PC-9 (cell line): ENCODE results near the gene PGBD4. TPM values are rescaled to one million over a fixed set of nuclear protein-coding genes. Genes with fewer than 3 reads are reported as not detected.

ENCODE experiments used
- BruUV-seq: library from RNA; stranded (reverse); fragments of 400-500 nt; replicated peaks from 2 replicates; lab custom pipeline; 2021; lab: Mats Ljungman, UMichigan
- CTCF ChIA-PET: fragments of 300-600 bp; sonication (Branson Sonifier 250); formaldehyde crosslinking; loops from one replicate; lab custom pipeline; 2022; ENCODE audit warnings: antibody characterized with exemption; lab: Charles Lee
- POLR2A ChIA-PET: fragments of 300-600 bp; sonication (Branson Sonifier 250); formaldehyde crosslinking; loops from one replicate; lab custom pipeline; 2022; ENCODE audit warnings: antibody characterized with exemption; ENCODE audit not compliant: unreplicated experiment; lab: Charles Lee
- DNase-seq, 2 experiments: peaks; one replicate each; pipeline versions ENCODE4 v3.0.0 to v3.0.0-alpha.2; 2015 to 2022; ENCODE audit warnings: mixed read lengths in 1 of 2
- H2AFZ ChIP-seq: fragments of 200-600 bp; sonication (generic); 2 replicates; pipeline ENCODE4 v1.8.1; 2017; ENCODE audit warnings: antibody characterized with exemption
- H3F3A ChIP-seq: fragments of 200-600 bp; sonication (generic); 2 replicates; pipeline ENCODE4 v1.8.1; 2017; ENCODE audit warnings: antibody characterized with exemption, mild to moderate bottlenecking, low read depth; ENCODE audit not compliant: insufficient read depth
- H3K27ac ChIP-seq: fragments of 200-600 bp; sonication (generic); 2 replicates; pipeline ENCODE4 v1.6.1; 2016; ENCODE audit warnings: mixed run types
- H3K27me3 ChIP-seq: fragments of 200-600 bp; sonication (generic); 2 replicates; pipeline ENCODE4 v1.6.1; 2016; ENCODE audit warnings: low read depth, mixed run types; ENCODE audit not compliant: insufficient read depth
- H3K36me3 ChIP-seq: fragments of 200-600 bp; sonication (generic); 2 replicates; pipeline ENCODE4 v1.6.1; 2016; ENCODE audit warnings: low read depth, mixed run types
- H3K4me1 ChIP-seq: fragments of 200-600 bp; sonication (generic); replicated peaks from 2 replicates; pipeline ENCODE4 v1.6.1; 2016; ENCODE audit warnings: mixed run types; ENCODE audit not compliant: insufficient read depth
- H3K4me2 ChIP-seq: fragments of 200-600 bp; sonication (generic); 2 replicates; pipeline ENCODE4 v1.6.1; 2017; ENCODE audit warnings: mixed run types
- H3K4me3 ChIP-seq: fragments of 200-600 bp; sonication (generic); 2 replicates; pipeline ENCODE4 v1.6.1; 2016; ENCODE audit warnings: mixed run types
- H3K79me2 ChIP-seq: fragments of 200-600 bp; sonication (generic); 2 replicates; pipeline ENCODE4 v1.6.1; 2017; ENCODE audit warnings: low read depth, mixed run types
- H3K9me2 ChIP-seq: fragments of 200-600 bp; sonication (generic); 2 replicates; pipeline ENCODE4 v1.8.1; 2017; ENCODE audit warnings: mild to moderate bottlenecking; ENCODE audit not compliant: insufficient read depth
- H3K9me3 ChIP-seq: fragments of 200-600 bp; sonication (generic); 2 replicates; pipeline ENCODE4 v1.8.1; 2016; ENCODE audit warnings: low read depth; ENCODE audit not compliant: insufficient read depth
- H4K20me1 ChIP-seq: fragments of 200-600 bp; sonication (generic); 2 replicates; pipeline ENCODE4 v1.8.1; 2017; ENCODE audit not compliant: insufficient read depth
- CTCF ChIP-seq: fragments of 200-600 bp; sonication (generic); conservative IDR thresholded peaks from 2 replicates; pipeline ENCODE4 v1.6.1; 2017; ENCODE audit warnings: mixed run types, antibody characterized with exemption, mild to moderate bottlenecking, moderate library complexity
- EZH2 ChIP-seq: fragments of 200-600 bp; sonication (generic); IDR thresholded peaks from 2 replicates; pipeline ENCODE4 v1.8.0; 2017; ENCODE audit warnings: antibody characterized with exemption, low read depth
- intact Hi-C: fragments of 100-400 bp; cut with micrococcal nuclease; formaldehyde crosslinking; loops from one replicate; pipeline ENCODE4 v1.10.0; 2022; ENCODE audit not compliant: unreplicated experiment
- total RNA-seq: library from RNA; stranded (reverse); gene quantifications from 2 replicates; pipeline ENCODE4 v1.2.3, GENCODE V29; 2021

PGBD4 gene
- total RNA-seq, 1 experiment from 2014 or later, result 2.0 TPM

GRCh38 chr15:34065941-34066340, 35.9 kb upstream of the PGBD4 start:
- H3K9me3 ChIP-seq, result no peaks in the 10 kb centered on the region
- H3K4me3 ChIP-seq, result no peak overlapping the region
- no TSS peak for BruUV-seq
- H3K36me3 ChIP-seq, result no peaks in the 10 kb centered on the region
- no peaks in the 10 kb centered on the region for H3K9me2 ChIP-seq
- no peak overlapping the region for H3K27ac ChIP-seq
- no peaks in the 10 kb centered on the region for H3F3A ChIP-seq
- intact Hi-C loops, result no loop called here
- ChIA-PET POLR2A (no interaction called here), CTCF (no interaction called here)
- H4K20me1 ChIP-seq, result no peaks in the 10 kb centered on the region
- no peak overlapping the region for H2AFZ ChIP-seq
- no peak for TF ChIP-seq EZH2
- no peaks in the 10 kb centered on the region for H3K27me3 ChIP-seq
- H3K4me2 ChIP-seq, result no peak overlapping the region
- no peak for DNase-seq
- H3K4me1 ChIP-seq, result no peaks in the 10 kb centered on the region
- H3K79me2 ChIP-seq, result no peaks in the 10 kb centered on the region

GRCh38 chr15:34070003-34070402, 31.9 kb upstream of the PGBD4 start:
- TF ChIP-seq EZH2 (no peak), CTCF (no peak)
- no TSS peak for BruUV-seq
- Histone ChIP-seq H3K9me3 (no peaks in the 10 kb centered on the region), H4K20me1 (no peaks in the 10 kb centered on the region), H2AFZ (no peak overlapping the region), H3K4me2 (no peak overlapping the region), H3K4me3 (no peak overlapping the region), H3K79me2 (no peaks in the 10 kb centered on the region), H3F3A (no peaks in the 10 kb centered on the region), H3K9me2 (no peaks in the 10 kb centered on the region), H3K27ac (no peak overlapping the region), H3K4me1 (no peaks in the 10 kb centered on the region), H3K27me3 (no peaks in the 10 kb centered on the region), H3K36me3 (no peaks in the 10 kb centered on the region)
- intact Hi-C loops, result no loop called here
- ChIA-PET POLR2A (no interaction called here), CTCF (no interaction called here)
- DNase-seq, result no peak

GRCh38 chr15:34076785-34077184, 25.1 kb upstream of the PGBD4 start:
- H3K4me3 ChIP-seq, result no peak overlapping the region
- no peak overlapping the region for H3K4me2 ChIP-seq
- no peaks in the 10 kb centered on the region for H4K20me1 ChIP-seq
- H3K9me3 ChIP-seq, result no peaks in the 10 kb centered on the region
- POLR2A ChIA-PET, result interaction anchor here (0.6 to 0.7 kb wide), 2 partner anchors 17 to 224 kb away, joined by 3 read pairs; no protein-coding TSS in a partner anchor
- H3K36me3 ChIP-seq, result no peaks in the 10 kb centered on the region
- BruUV-seq, result no TSS peak
- no peaks in the 10 kb centered on the region for H3K27me3 ChIP-seq
- no peaks in the 10 kb centered on the region for H3F3A ChIP-seq
- TF ChIP-seq CTCF (no peak), EZH2 (no peak)
- H3K27ac ChIP-seq, result no peak overlapping the region
- CTCF ChIA-PET, result no interaction called here
- no peak overlapping the region for H2AFZ ChIP-seq
- no peaks in the 10 kb centered on the region for H3K9me2 ChIP-seq
- H3K4me1 ChIP-seq, result no peaks in the 10 kb centered on the region
- DNase-seq, result no peak
- H3K79me2 ChIP-seq, result no peaks in the 10 kb centered on the region
- intact Hi-C loops, result no loop called here

- TF ChIP-seq CTCF (no peak), EZH2 (no peak)
- no peak overlapping the region for H3K4me2 ChIP-seq
- H3K4me3 ChIP-seq, result no peak overlapping the region
- H3K9me3 ChIP-seq, result no peaks in the 10 kb centered on the region
- no peaks in the 10 kb centered on the region for H3K79me2 ChIP-seq
- no peaks in the 10 kb centered on the region for H3F3A ChIP-seq
- H3K27me3 ChIP-seq, result no peaks in the 10 kb centered on the region
- H3K9me2 ChIP-seq, result no peaks in the 10 kb centered on the region
- no peaks in the 10 kb centered on the region for H3K4me1 ChIP-seq
- BruUV-seq, result no TSS peak
- H3K27ac ChIP-seq, result no peak overlapping the region
- no peak for DNase-seq
- H4K20me1 ChIP-seq, result no peaks in the 10 kb centered on the region
- CTCF ChIA-PET, result interaction anchor here (0.5 kb wide), 1 partner anchor 392 kb away, joined by 3 read pairs; no protein-coding TSS in a partner anchor
- POLR2A ChIA-PET, result no interaction called here
- intact Hi-C loops, result no loop called here
- no peaks in the 10 kb centered on the region for H3K36me3 ChIP-seq
- no peak overlapping the region for H2AFZ ChIP-seq
These were observed 23.0 kb upstream of the PGBD4 start for GRCh38 chr15:34078900-34079299.
